H54 (cell line): Measurements from ENCODE around the gene PNPLA8.

Experiments
- DNase-seq: peaks from one replicate; pipeline ENCODE4 v3.0.0; 2011; ENCODE audit warnings: low spot score, mixed read lengths; ENCODE audit not compliant: insufficient read length
- FAIRE-seq: peaks from 3 replicates; lab custom pipeline; 2011; peaks lifted over from hg19 to GRCh38; lab: Jason Lieb, UNC
- POLR2A ChIP-seq: IDR thresholded peaks from 2 replicates; pipeline ENCODE4 v1.6.1; 2011; ENCODE audit warnings: low read depth, mild to moderate bottlenecking, low read length

PNPLA8 gene

DNA sequence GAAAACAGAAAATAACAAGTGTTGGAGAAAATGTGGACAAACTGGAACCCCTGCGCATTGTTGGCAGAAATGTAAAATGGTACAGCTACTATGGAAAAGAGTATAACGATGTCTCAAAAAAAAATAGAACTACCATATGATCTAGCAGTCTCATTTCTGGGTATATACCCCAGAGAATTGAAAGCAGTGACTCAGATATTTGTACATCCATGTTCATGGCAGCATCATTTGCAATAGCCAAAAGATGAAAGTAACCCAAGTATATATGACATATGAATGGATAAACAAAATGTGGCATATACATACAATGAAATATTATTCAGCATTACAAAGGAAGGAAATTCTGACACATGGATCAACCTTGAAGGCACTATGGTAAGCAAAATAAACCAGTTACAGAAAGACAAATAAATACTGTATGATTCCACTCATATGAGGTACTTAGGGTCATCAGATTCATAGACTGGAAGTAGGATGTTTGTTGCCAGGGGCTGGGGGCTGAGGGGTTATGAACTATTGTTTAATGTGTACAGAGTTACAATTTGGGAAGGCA, 74.6 kb downstream of the PNPLA8 start:
- no peak for FAIRE-seq
- TF ChIP-seq POLR2A, result no peak
- no peak for DNase-seq

DNA sequence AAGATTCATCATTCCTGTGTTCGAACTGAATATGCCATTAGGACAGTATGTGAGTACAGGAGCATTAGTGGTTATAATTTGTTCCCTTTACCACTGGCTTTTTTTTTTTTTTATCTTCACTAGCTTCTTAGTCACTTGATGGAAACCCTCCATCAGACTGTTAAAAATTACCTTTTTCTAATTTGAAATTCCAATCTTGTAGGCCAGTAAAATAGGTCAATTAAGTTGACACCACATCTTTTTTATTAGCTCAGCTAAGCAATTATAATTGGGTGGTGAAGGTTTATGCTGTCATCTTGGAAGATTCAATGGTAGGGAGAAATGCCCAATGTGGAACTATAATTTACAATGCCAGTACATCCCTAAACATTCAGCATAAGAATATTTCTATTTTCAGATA, 75.8 kb downstream of the PNPLA8 start:
- FAIRE-seq (no peak), DNase-seq (no peak)
- TF ChIP-seq POLR2A, result no peak

DNA sequence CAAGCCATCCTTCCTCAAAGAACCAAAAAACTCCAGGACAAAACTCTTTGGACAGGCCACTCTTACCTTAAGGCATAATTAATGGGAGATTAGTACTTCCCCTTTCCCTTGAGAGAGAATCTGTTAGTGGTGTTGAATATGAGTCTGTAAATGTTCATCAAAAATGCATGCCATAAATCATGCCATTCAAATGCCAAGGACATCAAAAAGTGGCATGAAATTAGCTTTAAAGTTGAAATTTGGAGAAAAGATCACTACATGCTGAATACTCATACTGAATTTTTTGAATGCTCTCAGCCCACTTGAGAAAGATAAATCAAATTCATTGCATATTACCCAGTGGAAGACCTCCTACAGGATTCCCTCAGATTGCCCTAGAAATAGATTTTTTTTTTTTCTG, 76.4 kb downstream of the PNPLA8 start:
- no peak for DNase-seq
- FAIRE-seq, result no peak
- TF ChIP-seq POLR2A, result no peak

DNA sequence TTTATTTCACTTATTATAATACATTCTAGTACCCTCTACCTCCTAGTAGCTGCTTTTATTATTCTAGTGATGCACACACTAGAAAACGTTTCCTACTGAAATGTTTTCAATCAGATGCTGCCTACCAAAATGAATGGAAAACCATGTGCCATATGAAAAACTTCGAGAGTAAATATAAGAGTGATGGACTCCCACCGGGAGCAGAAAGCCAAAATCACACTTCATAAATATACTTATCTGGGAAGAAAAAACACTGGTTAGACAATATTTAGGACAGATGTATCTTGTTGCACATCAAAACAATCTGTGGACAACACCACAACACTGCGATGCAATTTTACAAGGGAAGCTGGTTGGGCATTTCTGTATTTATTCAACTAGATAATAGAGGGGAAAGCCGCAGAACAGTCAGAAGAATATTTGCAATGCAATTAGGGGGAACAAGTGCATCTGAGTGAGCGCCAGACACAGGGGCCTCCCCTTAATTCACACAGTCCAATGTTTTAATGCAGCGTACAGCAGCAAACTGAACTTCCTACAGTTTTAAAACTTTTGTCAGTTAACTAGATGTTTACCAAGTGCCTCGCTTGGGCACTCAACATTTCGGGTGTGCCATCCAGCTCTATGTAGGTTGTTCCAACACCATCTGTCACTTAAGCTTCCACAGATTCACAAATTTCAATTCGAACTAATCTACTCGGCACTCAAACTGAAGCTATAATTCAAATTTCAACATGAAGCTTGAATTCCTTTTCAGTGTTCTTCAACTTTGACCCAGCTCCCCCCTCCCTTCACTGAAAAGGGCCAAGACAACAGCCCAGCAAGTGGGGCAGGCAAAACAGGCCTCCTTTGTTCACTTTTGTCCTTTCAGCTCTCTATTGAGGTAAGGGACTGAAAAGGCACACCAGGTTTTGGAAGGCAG, 77.1 kb downstream of the PNPLA8 start:
- TF ChIP-seq POLR2A, result no peak
- FAIRE-seq, result no peak
- no peak for DNase-seq

DNA sequence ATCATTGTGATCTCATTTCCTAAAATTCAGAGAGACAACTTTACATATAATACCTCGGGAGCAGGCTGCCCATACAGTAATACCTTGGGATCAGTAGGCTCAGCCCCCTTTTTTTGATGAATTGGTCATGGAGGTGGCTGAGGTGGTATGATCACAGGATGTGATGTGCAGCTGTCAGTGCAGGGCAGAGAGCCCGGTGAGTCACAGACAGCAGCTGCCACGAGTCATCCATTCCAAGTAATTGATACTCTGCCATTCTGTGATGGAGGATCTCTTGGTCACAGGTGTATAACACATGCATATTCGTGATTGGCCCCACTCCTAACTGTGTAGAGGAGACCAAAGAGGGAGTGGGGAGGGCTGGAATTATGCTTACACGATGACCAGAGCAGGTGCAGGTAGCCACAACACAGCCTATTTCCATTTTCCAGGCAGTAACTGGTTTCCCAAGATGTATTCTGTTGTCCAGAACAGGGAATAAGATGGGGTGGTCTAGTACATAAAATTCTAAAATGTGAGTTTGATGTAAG, 83.8 kb downstream of the PNPLA8 start:
- no peak for TF ChIP-seq POLR2A
- no peak for DNase-seq
- FAIRE-seq, result no peak

DNA sequence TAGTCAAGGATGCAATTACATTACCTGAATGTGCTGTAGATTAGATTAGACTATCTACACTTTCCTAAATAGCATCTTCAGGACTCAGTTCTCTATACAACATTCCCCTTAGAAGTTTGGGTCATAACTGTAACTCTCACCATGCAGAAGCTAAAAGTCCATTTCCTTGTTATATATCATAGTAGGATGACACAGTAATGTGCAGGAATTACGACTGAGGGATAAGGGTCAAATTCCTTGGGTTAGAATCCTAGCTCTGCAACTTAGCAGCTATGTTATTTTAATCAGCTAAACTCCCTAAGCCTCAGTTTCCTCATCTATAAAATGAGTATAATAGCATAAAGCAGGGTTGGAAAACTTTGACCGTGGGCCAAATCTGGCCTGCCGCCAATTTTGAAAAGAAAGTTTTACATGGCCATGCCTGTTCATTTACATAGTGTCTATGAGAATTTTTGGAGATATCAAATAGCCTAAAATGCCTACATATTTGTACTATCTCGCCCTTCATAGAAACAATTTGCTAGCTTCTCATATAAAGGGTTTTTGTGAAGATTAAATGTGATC, 84.5 kb downstream of the PNPLA8 start:
- FAIRE-seq (no peak), DNase-seq (no peak)
- TF ChIP-seq POLR2A, result no peak

DNA sequence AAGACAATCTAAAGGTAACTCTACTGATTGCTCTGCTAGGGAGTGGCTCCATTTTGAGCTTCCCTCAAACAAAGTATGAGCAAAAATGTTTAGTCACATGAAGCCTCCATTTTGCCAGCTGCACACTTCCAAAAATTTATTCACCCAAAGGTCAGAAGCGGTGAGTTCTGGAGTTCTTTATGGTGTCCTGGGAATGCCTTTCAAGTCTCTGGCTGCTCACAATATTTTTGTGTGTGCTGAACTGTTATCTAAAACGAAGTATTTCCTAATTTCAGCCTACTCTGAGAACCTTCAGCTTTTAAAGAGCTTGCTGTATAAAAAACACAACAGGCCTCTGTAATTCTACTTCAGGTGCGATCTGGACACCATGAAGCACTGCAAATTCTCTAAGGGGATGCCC, 85.3 kb downstream of the PNPLA8 start:
- DNase-seq (no peak), FAIRE-seq (no peak)
- TF ChIP-seq POLR2A, result no peak

DNA sequence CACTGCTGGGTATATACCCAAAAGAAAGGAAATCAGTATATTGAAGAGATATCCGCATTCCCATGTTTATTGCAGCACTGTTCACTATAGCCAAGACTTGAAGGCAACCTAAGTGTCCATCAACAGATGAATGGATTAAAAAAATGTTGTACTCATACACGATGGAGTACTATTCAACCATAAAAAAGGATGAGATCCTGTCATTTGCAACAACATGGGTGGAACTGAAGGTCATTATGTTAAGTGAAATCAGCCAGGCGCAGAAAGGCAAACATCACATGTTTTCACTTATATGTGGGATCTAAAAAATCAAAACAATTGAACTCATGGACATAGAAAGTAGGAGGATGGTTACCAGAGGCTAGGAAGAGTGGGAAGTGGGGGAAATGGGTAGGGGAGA, 89.0 kb downstream of the PNPLA8 start:
- DNase-seq, result no peak
- FAIRE-seq, result no peak
- no peak for TF ChIP-seq POLR2A

DNA sequence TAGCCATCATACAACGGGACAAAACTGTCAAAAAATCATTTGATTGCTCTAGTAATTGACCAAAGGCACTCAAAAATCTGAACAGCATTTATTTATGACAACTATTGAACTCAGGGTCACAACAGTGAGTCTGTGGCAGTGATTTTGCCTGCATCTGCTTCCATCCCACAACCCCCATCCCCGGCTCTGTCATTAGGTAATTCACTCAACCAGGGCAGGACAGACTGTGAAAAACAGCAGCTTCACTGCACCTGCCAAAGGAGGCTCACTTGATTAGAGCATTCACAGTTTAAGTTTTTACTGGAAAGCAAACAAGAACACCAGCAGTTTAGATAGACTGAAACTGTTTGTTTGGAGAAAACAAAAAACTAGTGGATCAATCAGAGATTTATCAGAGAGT, 91.9 kb downstream of the PNPLA8 start:
- TF ChIP-seq POLR2A, result no peak
- FAIRE-seq, result no peak

DNA sequence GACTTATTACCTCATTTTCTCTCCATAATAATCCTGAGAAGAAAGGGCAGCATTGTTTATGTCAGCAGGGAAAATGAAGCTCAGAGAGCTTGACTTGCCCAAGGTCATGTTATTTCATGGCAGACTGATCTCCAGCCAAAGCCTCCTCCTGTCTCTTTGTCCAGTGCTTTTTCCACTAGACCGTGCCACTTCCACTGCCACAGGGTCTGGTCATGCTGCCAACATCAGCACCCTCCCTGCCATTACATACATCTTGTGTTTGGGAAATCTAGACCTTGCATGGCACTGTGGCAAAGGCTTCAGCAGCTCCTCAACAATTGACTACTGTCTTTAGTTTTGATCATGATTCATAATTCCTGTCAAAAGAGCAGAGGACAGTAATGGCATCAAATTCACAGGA, 94.8 kb downstream of the PNPLA8 start:
- DNase-seq (no peak), FAIRE-seq (no peak)
- TF ChIP-seq POLR2A, result no peak

More for the DNA sequence above, 91.9 kb downstream of the PNPLA8 start:
- no peak for DNase-seq

DNA sequence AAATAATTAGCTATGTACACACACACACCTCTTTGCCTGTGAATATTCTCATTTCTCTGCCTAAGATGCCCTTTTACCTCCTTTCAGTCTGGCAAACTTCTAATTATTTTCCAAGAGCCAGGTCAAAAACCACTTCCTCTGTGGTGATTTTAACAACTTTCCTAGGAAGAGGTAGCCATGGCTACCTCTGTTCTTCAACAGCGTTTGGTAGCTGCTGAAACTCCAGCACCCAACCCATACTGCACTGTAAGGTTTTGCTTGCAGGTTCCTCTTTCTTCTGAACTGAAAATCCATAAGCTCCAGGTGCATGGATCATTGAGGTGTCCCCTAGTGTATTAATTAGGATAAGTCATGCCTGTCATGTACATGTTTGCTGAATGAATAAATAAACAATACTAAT, 95.3 kb downstream of the PNPLA8 start:
- no peak for FAIRE-seq
- DNase-seq, result no peak
- TF ChIP-seq POLR2A, result no peak

DNA sequence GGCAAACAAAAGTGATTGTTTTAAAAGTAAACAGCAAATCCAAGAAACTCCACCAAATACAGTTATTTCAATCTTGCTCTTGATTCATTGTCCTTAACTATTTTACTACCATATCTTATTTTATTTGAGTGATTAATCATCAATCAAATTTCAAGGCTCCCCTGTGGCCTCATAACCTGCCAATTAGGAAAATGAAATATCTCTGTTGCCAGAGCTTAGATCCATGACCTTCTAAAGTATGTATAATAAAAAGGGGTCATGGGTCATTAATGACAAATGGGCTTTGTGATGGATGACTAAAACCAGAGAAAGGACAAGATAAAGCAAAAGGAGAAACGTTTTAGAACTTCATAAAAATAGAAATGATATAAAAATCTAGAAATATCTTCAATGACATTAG, 98.2 kb downstream of the PNPLA8 start:
- FAIRE-seq (no peak), DNase-seq (no peak)
- TF ChIP-seq POLR2A, result no peak

DNA sequence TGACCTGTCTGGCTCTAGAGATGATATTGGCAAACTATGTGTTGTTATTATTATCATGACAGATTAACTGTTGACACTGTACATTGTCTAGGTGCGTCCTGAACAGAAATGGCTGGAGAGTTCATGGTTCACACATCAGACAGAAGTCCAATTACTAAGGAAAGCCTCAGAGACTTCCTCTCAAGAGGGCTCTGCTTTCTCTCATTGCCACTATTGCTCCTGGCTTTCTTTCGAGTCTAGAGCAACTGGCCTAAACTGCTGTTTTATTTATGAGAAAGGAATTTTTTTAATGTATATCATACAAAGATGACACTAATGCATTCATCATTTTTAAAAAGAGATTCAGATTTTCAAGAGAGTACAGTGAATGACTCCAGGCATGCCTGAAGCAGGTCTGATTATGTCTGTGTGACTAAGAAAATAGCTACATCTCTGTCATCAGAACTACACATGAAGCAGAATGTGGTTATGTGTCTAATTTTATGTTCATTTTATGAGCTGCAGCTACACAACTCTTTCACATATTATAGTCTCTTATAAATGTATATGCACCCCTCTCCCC, 100.1 kb downstream of the PNPLA8 start:
- TF ChIP-seq POLR2A, result no peak
- no peak for DNase-seq
- FAIRE-seq, result no peak

DNA sequence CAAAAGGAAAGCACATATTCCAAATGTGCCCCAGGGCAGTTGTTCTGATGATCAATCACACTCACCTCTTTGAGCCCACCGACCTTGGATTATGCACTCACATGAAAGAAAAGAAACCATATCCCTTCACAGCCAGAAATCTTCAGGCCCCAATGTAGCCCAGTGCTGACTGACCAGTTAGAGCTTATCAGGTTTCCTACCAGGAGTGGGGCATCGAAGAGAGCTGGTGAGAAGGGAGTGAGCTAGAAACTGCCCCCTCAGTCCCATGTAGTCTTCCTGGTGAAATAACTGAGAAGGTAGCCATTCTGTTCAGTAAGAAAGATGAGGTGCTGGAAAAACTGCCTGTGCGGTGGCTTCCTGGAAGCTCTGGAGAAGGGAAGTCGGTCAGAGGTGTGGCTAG, 101.9 kb downstream of the PNPLA8 start:
- no peak for TF ChIP-seq POLR2A
- FAIRE-seq (no peak), DNase-seq (no peak)
